D721Med (cell line): Measurements from ENCODE around the gene FAM13A.

Experiments
- DNase-seq: peaks from one replicate; pipeline ENCODE4 v3.0.0; 2011; ENCODE audit warnings: low spot score; ENCODE audit not compliant: insufficient read length
- FAIRE-seq: peaks from 2 replicates; lab custom pipeline; 2011; peaks lifted over from hg19 to GRCh38; lab: Jason Lieb, UNC
- TF ChIP-seq, protein P1 (sequence below): IDR thresholded peaks from 2 replicates; pipeline ENCODE4 v1.5.1; 2012; ENCODE audit warnings: mild to moderate bottlenecking, control low read depth; ENCODE audit not compliant: insufficient read depth; ENCODE audit errors: missing control alignments

Gene FAM13A

DNA sequence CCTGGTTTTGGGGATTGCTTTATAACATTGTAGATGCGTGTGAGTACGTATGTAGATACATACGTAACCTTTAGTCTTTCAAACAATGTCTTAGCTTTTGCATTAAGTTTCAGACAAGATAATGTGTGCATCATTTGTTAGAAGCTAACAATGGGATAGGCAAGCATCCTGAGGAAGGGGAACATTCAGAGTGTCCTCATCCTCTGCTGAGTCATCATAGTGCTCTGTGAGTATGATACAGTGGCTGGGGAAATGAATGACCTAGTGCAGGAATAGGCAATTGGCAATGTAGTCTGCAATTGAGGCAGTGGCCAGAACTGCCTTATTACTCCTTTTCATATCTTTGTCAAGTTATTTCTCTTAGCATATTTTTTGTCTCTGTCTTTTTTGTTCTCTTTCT, 366.6 kb downstream of the FAM13A start:
- TF ChIP-seq, protein P1, sequence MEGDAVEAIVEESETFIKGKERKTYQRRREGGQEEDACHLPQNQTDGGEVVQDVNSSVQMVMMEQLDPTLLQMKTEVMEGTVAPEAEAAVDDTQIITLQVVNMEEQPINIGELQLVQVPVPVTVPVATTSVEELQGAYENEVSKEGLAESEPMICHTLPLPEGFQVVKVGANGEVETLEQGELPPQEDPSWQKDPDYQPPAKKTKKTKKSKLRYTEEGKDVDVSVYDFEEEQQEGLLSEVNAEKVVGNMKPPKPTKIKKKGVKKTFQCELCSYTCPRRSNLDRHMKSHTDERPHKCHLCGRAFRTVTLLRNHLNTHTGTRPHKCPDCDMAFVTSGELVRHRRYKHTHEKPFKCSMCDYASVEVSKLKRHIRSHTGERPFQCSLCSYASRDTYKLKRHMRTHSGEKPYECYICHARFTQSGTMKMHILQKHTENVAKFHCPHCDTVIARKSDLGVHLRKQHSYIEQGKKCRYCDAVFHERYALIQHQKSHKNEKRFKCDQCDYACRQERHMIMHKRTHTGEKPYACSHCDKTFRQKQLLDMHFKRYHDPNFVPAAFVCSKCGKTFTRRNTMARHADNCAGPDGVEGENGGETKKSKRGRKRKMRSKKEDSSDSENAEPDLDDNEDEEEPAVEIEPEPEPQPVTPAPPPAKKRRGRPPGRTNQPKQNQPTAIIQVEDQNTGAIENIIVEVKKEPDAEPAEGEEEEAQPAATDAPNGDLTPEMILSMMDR: no peak
- FAIRE-seq: no peak
- no peak for DNase-seq

DNA sequence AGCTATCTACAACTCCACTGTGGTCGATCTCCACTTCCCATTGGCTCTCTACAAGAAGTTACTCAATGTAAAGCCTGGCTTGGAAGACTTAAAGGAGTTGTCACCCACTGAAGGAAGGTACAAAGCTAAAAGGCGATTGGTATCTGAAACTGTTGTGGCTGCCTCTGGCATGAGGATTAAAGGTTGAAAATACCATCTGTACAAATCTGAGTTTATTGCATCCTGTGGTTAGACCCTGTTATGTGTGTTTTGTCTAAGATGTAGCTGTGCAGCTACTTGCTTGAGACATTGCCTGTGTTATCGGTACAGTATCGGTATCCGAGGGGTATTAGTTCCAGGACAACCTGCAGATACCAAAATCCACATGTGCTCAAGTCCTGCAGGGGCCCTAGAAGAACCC, 375.8 kb downstream of the FAM13A start:
- TF ChIP-seq, protein P1: no peak
- DNase-seq (no peak), FAIRE-seq (no peak)
